Activated CD4-positive, alpha-beta T cell treated with anti-CD3 and anti-CD28 coated beads, Interleukin-2, amount 50 U/mL, for 4 hours (primary cell): Measurements from ENCODE around the gene CLASRP.

Experiments
- DNase-seq, 2 experiments: peaks; one replicate each; pipeline ENCODE4 v3.0.0-alpha.2; 2020

The CLASRP gene

DNA sequence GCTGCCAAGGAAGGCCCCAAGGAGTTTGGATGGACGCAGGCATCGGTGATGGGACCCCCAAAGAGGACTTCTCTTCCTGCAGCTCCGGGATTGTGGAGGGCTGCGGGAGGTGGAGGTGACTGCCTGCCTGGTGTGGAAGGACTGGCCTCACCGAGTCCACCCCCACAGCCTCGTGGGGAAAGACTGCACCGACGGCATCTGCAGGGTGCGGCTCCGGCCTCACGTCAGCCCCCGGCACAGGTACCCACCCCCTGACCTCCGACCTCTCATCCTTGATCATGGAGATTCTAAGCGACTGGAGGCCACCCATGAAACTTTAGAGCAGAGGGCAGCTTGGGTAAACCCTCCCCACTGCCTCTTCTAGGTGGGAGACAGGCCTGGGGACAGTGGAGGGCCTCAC, 16.9 kb upstream of the CLASRP start:
- DNase-seq, result no peak

DNA sequence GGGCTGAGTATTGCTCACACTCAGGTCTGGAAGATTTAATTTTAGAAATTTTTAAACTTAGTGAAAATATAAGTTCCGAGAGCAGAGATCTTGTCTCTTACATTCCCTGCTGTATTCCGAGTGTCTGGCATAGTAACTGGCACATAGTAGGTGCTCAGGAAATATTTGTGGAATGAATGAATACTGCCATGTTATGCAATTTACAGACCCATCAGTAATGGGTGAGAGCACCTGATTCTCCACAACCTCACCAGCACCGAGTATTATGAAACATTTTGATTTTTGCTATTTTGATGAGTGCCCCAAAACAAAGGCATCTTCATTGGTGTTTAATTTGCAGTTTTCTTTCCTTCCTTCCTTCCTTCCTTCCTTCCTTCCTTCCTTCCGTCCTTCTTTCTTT, 15.8 kb upstream of the CLASRP start:
- DNase-seq, result no peak

DNA sequence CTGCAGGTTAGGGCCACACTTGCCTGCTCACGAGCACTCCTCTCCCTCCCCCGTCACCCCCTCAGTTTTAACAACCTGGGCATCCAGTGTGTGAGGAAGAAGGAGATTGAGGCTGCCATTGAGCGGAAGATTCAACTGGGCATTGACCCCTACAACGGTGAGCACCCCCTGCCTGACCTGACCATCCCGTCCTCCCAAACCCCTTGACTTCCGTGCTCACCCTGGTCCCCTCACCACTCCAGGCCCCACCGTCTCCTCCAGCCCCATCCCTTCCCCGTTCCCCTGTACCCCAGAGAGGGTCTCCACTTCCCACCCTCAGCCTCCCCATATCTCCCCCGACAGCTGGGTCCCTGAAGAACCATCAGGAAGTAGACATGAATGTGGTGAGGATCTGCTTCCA, 13.6 kb upstream of the CLASRP start:
- no peak for DNase-seq

DNA sequence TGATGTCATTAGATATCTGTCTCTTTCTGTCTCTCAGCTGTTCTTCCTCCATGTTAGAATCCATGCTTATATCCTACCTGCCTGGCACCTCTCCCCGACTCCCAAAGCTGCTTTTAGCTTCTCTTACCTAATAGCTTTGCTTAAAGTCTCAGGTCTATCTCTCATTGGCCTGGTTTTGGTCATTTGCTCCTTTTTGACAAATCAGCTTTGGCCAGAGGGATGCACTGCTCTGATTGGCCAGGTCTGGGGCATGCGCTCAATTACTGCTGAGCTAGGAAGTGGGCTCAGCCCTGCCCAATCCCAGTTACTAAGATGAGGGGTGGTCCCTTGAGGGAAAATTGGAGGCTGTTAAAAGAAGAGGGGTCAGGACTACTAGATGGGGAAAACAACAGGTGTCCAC, 11.5 kb upstream of the CLASRP start:
- no peak for DNase-seq

DNA sequence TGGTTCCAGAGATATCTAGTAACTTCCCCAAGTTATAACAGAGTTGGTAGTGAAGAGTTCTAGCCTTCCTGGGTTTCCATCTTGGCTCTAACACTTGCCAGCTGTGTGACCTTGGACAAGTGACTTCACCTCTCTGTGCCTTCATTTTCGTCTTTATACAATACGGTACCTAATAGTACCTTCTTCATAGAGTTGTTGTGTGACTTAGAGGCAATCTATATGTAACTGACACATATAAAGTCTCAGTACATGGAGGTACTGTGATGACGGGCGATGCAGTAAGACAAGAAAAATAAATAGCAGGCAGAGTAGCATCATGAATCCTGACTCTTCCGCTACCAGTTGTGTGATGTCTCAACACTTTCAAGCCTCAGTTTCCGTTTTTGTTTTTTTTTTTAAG, 8.0 kb upstream of the CLASRP start:
- DNase-seq, result no peak

DNA sequence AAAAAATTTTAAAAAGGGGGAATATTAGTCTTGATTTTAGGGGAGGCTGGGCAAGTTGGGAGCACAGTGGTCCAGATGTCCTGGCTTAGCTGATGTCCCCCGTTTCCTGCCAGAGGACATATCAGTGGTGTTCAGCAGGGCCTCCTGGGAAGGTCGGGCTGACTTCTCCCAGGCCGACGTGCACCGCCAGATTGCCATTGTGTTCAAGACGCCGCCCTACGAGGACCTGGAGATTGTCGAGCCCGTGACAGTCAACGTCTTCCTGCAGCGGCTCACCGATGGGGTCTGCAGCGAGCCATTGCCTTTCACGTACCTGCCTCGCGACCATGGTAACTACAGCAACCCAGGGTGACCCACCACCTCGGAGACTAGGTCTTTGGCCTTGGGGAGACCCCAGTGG, 6.4 kb upstream of the CLASRP start:
- DNase-seq, result no peak

DNA sequence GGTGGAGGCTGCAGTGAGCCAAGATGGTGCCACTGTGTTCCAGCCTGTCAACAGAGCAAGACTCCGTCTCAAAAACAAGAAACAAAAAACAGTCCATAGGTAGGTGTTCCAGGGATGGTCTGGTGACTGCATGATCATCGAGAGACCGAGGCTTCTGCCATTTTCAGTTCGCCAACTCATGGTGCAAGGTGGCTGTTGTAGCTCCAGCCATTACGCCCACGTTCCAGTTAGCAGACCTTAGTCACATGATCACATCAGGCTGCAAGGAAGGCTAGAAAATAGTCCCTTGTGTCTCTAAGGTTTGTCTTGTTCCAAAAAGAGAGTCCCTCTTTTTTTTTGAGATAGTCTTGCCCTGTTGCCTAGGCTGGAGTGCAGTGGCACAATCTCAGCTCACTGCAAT, 3.1 kb upstream of the CLASRP start:
- DNase-seq, result no peak

DNA sequence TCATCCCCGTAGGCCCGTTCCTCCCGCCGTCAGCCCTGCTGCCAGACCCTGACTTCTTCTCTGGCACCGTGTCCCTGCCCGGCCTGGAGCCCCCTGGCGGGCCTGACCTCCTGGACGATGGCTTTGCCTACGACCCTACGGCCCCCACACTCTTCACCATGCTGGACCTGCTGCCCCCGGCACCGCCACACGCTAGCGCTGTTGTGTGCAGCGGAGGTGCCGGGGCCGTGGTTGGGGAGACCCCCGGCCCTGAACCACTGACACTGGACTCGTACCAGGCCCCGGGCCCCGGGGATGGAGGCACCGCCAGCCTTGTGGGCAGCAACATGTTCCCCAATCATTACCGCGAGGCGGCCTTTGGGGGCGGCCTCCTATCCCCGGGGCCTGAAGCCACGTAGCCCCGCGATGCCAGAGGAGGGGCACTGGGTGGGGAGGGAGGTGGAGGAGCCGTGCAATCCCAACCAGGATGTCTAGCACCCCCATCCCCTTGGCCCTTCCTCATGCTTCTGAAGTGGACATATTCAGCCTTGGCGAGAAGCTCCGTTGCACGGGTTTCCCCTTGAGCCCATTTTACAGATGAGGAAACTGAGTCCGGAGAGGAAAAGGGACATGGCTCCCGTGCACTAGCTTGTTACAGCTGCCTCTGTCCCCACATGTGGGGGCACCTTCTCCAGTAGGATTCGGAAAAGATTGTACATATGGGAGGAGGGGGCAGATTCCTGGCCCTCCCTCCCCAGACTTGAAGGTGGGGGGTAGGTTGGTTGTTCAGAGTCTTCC, 1.3 kb upstream of the CLASRP start:
- no peak for DNase-seq

DNA sequence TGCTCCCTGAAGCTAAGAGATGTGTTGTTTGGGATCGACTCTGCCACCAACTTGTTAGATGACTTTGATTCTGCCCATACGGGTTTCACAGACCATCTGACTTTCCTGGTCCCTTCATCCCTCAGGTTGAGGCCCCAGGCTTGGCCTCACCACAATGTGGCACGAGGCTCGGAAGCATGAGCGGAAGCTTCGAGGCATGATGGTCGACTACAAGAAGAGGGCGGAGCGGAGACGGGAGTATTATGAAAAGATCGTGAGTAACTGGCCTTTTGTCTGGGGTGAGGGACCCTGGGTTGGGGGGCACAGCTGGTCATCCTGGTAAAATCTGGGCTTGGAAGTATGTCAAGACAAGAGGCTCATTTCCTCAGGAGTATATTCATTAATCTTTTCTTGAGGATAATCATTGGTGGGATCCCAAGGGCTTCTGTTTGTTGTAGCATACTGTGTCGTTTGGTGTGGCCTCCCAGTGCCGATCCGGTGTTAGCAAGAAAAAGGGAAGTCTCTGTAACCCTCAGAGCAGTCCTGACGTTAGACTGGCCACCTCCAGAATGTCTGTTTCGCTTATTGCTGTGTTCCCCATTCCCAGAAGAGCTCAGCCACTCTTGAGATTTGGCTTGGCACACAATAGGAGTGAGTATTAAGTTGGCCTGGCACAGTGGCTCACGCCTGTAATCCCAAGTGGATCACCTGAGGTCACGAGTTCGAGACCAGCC, 1.4 kb downstream of the CLASRP start:
- DNase-seq, result no peak

DNA sequence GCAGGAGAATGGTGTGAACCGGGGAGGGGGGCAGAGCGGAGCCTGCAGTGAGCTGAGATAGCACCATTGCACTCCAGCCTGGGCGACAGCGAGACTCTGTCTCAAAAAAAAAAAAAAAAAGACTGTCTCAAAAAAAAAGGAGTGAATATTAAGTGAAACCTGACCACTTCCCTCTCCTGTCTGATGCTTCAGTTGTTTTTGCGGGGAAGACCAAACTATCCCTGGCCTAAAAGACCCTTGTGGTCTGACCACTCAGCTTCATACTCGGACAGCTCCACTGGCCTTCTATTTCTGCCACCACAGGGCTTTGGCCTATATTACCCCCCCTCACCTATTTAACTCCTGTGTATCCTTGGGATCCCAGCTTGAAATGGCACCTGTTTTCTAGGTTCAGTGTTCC, 2.3 kb downstream of the CLASRP start:
- DNase-seq, result no peak

DNA sequence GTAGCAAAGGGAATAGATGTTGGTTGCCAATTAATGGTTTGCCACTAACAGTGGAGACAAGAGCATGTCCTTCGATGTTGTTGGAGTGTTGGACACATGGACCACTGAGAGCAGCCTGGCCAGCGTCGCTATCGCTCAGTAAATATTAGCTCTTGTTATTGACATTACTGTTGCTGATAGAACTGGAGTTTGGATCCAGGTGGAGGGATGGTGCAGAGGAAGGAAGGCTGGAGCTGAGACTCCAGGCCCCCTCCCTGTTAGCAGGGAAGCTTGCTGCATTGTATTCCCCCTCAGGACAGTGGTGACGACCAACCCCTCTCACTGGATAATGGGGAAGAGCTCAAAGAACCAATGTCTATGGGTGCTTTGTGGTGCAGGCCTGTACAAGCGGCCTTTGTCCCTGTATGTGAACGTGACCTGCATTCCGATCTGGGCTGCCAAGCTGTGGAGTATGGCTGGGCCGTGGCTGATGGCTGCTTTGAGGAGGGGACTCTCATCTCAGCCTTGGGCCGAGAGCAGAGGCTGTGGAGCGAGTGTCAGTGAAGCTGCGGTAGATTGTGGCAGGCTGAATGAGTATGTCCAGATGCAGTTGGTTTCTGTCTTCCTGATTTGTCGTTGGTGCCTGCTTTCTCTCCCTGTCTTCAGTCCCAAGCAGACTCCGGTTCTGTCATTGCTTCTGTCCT, 7.0 kb downstream of the CLASRP start:
- DNase-seq, result no peak

DNA sequence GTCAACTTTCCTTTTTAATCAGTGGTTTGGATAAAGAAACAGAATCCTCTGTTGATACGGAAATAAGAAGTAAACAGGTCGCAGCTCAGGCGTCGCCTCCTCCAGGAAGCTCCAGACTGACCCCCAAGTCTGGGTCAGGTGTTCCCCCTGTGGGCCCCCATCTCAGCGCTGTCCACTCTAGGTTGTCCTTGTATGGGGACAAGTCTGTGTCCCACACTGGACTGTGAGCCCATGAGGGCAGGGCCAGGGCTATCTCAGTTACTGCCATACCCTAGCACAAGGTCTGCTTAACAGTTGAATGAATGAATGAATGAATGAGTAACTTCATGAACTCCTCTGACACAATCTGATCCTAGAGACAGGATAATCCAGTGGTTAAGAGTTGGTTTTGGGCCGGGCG, 7.5 kb downstream of the CLASRP start:
- no peak for DNase-seq

DNA sequence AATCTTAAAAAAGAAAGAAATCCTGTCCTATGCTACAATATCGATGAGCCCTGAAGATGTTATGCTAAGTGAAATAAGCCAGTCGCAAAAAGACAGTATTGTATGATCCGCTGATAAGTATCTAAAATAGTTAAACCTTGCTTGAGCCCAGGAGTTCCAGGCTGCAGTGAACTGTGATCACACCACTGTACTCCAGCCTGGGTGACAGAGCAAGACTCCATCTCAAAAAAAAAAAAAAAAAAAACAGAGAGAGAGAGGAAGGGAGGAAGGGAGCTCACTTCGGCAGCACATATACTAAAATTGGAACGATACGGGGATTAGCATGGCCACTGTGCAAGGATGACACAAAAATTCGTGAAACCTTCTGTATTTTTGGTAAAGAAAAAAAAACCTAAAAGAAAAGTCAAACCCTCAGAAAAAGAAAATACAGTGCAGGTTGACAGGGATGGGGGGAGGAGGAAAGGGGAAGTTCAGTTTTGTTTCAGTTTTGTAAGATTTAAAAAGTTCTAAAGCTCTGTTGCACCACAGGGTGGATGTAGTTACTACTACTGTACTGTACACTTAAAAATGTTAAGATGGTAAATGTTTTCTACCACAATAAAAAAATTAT, 8.4 kb downstream of the CLASRP start:
- DNase-seq, result no peak

DNA sequence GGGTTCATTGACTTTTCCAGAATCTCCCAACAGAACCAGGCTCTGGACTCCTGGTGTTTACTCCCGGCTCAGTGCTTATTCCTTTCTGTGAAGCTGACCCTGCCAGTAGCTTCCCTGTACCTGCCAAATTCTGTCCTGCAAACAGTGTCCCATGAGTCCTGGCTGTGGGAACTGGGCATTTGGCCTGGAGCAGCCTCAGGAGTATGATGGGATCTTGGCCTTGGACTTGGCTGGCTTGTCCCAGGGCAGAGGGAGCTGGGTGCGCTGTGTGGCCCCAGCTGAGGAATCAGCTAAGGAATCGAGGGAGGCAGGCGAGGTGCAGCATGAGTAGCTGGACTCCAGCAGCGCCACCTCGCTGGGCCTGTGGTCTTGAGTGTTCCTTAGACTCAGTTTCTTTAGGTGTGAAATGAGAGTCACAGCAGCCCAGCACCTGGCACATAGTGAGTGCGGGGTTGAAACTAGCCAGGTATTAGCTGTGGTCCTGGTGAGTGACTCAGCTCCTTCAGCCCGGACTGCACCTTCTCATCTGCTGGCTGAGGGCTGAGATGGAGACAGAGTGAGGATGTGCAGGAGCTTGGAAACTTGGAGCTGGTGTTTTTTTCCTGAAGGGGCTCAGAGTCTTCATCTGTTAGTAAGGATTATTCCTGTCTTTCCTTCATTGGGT, 10.4 kb downstream of the CLASRP start:
- DNase-seq, result no peak

DNA sequence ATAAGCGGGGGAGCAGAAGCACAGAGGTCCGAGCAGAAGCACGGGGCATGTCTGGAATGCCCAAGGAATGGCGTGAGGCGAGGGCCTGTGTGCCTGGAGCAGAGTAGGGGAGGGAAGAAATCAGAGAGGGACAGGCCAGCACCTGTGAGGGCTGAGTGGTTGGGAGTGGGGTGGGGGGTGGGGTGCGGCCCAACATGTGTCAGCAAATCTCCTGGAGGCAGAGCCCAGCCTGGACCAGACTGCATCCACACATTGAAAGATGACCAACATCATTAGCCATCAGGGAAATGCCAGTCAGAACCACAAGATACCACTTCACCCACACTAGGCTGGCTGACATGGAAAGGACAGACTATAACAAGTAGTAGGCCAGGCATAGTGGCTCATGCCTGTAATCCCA, 11.2 kb downstream of the CLASRP start:
- no peak for DNase-seq

DNA sequence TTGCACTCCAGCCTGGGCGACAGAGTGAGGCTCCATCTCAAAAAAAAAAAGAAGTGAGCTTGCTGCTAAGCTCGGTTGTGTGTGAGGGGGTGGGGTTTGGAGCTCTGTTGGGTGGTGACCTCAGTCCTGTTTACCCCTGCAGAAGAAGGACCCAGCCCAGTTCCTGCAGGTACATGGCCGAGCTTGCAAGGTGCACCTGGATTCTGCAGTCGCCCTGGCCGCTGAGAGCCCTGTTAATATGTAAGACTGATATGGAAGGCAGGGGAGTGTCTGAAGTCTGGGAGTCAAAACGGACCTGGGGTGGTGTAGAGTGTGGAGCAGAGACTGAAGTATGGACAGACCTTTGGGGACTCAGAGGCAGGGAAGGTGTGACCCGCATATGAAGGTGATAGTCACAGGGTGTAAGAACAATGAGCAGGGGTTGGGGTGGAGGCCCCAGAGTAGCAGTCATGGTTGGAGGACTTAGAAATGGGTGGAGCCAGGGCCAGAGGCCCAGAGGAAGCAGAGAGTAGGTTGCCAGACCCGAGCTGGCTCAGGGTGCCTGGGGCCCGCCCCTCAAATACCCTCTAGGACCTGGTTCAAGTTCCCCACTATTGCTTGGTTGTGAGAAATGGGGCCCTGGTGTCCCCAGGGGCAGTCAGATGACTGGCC, 13.2 kb downstream of the CLASRP start:
- DNase-seq, result no peak

DNA sequence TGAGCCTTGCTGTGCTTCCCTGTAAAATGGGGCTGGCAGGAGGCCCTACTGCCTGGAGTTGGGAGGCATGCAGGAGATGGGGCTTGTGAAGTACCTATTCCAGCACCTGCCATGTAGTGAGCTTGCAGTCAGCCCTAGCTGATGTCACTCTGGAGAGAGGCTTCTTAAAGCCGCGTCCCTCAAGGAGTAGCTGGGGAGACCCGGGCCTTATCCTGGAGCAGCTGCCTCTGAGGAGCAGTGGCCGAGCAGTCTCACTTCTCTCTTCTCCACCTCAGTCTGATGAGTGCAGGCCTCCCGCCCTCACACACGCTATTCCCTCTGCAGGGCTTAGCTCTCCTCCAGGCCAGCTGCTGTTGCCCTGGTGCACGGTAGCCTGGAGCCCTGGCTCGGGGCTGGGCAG, 18.0 kb downstream of the CLASRP start:
- no peak for DNase-seq

DNA sequence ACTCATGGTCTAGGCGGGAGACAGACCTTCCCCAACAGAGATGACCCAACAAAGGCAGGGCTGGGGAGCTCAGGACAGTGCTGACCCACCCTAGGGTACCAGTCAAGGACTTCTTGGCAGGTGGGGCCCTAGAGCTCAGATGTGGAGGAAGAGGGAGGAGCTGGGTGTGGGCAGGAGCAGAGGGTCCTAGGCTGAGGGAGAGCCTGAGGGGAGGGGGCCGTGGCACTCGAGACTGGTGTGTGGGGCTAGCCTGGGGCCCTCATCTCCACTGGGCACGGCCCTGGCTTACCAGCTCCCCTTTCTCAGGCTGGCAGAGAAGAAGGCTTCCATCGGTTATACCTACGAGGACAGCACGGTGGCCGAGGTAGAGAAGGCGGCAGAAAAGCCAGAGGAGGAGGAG, 18.6 kb downstream of the CLASRP start:
- no peak for DNase-seq

DNA sequence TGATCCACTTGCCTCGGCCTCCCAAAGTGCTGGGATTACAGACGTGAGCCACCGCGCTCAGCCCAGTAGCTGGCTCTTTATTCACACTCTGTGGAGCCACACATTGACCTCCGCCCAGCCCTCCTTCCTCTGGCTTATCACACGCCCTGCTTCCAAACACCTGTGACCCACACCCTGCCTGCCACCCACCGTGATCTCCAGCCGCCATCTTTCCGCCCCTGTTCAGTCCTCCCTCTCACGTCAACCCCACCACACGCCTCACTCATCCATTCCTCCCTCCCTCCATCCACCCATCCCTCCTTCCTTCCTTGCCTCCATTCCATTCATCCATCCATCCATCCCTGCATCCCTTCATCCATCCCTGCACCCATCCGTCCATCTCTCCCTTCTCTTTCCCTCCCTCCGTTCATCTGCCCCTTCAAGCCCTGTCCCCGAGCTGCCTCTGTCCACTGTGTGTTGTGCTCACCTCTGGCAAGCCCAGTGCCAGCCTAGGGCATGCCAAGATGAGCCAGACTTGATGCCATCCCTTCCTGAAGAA, 19.8 kb downstream of the CLASRP start:
- no peak for DNase-seq

DNA sequence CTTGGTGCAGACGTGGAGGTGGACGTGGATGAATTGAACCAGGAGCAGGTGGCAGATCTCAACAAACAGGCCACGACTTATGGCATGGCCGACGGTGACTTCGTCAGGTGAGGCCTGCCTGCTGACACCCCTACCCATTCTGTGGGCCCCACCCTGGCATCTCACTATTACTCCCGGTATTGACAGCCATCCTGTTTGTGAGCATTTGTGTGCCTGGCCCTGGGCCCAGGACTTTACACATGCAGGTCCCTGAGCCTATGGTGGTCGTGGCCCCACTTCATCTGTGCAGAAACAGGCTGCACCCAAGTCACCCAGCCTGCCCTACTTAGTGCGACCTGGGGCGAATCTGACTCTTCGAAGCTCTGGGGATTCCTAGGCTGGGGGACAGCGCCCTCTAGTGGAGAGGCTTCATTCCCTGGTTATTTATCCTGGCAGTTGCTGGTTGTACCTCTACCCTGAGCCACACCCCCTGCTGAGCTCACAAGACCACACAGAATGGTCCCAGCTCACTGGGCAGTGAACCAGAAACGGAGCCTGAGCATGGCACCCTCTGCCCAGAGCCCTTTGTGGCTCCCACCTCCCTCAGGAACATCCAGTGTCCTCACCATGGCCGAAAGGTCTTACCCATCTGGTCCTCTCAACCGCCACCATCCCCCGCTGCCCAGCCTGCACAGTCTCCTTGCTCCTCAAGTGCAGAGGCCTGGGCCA, 20.6 kb downstream of the CLASRP start:
- DNase-seq, result peak; percentile 82 to 85

DNA sequence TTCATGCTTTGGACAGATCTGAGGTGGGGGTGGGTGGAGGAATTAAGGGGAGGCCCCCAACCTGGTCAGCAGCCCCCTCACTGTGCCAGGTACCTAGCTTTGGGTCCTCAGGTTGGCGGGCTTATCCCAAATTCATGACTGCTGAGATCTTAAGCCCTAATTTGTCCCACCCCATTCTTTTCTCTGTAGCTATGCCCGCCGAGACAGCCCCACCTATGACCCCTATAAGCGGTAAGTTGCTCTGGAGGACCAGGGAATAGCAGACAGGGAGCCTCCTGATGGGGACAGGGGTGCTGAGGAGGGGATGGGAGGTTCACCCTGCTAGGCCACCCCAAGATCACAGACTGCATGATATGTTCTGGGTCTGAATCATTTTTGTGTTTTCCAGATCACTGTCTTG, 23.1 kb downstream of the CLASRP start:
- DNase-seq, result no peak
